Glomerular visceral epithelial cell (primary cell): ENCODE results near the gene RFXANK.
A peak's percentile ranks its signal among the peaks of the same experiment; 100 is the strongest.
"Not testable (repeated sequence)": the region's sequence is repeated elsewhere in the genome, so short reads cannot be mapped to it uniquely, and the experiment has no call there.

Source experiments
- DNase-seq: peaks from one replicate; pipeline ENCODE4 v3.0.0-alpha.2; 2016; ENCODE audit errors: extremely low spot score

RFXANK gene

GRCh38 chr19:19206938-19207337 is 14.9 kb downstream of the RFXANK start:
- no peak for DNase-seq

- DNase-seq = no peak
These were observed 15.8 kb downstream of the RFXANK start for GRCh38 chr19:19207637-19208572.

DNA sequence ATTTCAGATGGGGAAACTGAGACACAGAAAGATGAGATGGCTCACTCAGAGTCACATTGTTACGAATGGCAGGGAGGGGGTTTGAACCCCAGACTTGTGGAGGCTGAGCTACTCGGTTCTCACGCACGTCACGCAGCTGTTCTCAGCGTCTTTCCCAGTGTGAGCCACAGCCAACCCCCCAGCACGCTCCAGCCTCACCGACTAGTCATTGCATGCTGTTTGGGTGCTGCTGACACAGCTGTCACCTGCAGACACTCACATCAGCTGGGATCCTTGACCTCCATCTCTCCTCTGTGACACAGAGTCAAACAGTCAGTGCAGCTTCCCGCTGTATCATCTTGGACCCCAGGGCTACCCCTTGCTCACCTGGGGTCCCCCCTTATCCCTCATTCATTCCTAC is 17.3 kb downstream of the RFXANK start:
- no peak for DNase-seq

DNA sequence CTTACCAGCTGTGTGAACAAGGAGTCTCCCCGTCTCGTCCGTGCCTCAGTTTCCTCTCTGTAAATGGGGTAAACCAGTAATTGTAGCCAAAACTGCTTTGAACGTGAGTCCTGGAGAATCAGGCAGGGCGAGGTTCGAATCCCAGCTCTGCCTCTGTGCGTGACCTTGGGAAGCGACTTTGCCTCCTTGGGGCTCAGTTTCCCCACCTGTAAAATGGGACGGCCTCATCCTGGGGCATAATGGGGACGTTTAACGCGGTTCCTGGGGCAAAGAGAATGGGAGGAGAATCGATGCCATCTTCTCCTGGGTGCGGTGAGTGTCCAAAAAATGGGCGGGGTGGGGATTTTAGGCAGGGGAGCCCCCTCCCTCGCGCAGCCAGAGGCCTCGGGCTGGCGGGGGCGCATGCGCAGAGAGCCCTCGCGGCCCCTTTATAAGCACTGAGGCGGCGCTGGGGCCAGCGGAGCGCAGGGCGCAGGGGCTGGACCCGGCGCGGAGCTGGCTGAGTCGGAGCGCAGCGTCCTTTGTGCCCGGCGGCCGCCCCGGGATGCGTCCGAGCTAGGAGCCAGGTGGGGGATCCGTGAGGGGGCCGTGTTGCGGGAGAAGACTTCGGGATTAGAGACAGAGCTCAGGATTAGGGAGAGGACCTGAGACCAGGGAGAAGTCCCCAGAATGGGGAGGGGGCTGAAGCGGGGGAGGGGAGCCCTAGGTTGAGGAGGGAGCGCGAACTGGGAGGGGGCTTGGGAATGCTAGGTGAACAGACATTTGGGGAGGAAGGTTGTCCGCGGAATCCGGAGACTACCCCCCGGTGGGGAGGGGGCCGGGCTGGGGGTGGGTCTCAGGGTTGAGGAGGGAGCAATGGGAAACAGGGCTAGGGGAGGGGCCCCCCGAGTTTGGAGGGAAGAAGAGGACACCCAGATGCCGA is 19.7 kb downstream of the RFXANK start, which contains the start of gene NCAN:
NCAN (plus strand) TSS at position 460 of the 922 bp plus-strand sequence. CDS start 4,996 bp downstream, outside the sequence.
- DNase-seq = no peak

GRCh38 chr19:19212916-19213315 is 20.9 kb downstream of the RFXANK start:
- DNase-seq = no peak

GRCh38 chr19:19213426-19214158 is 21.5 kb downstream of the RFXANK start:
- no peak for DNase-seq

DNA sequence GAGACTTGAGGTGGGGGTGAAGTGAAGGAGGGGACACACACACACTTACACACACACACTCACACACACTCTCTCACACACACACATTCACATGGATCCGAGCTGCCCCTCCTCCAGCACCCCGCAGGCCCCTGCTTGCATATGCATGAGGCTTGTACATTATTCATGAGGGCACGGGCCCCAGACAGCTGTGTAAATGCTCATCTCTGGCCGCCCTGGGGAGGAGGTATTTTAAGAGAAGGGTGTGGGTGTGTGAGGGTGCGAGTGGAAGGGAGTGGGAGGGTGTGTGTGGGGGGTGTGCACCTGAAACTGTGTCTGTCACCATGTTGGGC is 22.1 kb downstream of the RFXANK start:
- DNase-seq = no peak

- DNase-seq = peak; percentile 33
These were observed 22.8 kb downstream of the RFXANK start for GRCh38 chr19:19214892-19215291.

- DNase-seq = no peak
These were observed 23.7 kb downstream of the RFXANK start for GRCh38 chr19:19215792-19216191.

DNA sequence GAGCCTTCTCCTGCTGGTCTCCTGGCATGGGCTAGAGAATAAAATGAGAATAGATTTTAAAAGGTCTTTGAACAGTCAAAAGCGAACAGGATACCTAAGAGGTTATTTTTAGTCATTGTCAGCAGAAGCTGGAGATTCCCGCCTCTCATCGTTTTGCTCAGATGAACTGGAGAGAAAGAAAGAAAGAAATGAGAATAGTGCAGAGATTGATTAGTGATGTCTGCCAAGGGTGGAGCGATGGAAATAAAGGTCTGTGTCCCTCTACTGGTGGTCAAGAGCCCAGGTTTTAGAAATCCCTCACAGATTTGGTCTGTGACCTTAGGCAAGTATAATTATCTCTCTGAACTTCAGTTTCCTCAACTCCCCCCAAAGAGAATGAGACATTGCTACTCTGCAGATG is 25.0 kb downstream of the RFXANK start:
- peak; percentile 19 for DNase-seq

- no peak for DNase-seq
These were observed 26.9 kb downstream of the RFXANK start for GRCh38 chr19:19218911-19219310.

DNA sequence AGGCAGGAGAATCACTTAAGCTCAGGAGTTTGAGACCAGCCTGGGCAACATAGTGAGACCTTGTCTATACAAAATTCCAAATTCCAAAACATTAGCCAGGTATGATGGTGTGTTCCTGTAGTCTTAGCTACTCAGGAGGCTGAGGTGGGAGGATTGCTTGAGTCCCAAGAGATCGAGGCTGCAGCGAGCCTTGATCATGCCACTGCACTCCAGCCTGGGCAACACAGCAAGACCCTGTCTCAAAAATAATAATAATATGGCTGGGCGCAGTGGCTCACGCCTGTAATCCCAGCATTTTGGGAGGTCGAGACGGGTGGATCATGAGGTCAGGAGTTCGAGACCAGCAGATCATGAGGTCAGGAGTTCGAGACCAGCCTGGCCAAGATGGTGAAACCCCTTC is 28.9 kb downstream of the RFXANK start:
- not testable (repeated sequence) for DNase-seq

GRCh38 chr19:19223060-19223459 is 31.0 kb downstream of the RFXANK start:
- DNase-seq = no peak

DNA sequence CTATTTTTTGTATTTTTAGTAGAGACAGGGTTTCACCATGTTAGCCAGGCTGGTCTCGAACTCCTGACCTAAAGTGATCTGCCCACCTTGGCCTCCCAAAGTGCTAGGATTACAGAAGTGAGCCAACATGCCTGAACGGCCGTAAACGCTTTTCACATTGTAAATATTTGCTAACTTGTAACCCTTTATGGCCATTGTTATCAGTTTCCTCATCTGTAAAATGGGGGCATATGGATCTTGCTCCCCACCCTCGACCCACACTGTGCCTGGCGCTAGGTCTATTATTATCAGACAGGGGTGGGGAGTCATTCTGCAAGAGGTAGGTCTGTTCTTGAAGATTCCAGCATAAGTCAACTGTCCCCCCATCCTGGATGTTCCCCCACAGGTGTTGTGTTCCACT is 31.6 kb downstream of the RFXANK start:
- no peak for DNase-seq

DNA sequence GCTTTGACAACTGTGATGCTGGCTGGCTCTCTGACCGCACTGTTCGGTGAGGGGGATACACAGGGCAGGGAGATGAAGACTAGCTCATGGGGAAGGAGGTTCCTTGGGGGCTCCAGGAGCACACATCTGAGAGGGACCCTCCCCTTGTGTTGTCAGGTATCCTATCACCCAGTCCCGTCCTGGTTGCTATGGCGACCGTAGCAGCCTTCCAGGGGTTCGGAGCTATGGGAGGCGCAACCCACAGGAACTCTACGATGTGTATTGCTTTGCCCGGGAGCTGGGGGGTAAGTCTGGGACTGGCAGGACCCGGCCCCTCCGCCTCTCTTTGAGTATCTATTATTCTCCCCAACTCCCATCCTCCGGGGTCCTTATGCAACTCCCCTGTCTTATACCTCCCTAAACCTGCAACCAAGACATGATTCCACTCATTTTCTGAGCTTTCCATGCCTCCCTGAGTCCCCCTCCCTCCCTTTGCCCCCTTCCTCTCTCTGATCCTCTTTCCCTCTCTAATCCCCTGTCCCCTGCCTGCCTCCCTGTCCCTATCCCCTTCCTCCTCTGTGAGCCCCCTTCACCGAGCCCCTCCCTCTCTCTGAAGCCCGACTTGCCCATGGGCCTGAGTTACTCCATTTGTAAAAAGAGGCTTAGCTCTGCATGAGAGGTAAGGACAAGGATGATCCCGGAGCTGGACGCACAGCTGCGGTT is 32.2 kb downstream of the RFXANK start:
- DNase-seq = no peak

GRCh38 chr19:19224852-19225494 is 32.9 kb downstream of the RFXANK start:
- peak; percentile 62 for DNase-seq

DNA sequence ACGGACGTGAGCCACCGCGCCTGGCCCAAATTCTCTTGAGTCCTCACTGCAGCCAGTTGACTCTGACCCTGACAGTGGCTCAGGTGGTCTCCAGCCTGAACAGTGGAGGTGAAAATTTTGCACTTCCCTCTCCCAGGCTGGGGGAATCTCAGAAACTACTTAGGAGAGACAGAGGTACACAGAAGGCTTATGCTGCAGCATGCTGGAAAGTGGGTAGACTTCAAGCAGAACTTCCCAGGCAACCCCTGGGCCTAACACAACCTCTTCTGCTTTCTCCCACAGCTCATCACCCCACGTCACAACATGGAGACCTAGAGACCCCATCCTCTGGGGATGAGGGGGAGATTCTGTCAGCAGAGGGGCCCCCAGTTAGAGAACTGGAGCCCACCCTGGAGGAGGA is 34.1 kb downstream of the RFXANK start:
- no peak for DNase-seq

DNA sequence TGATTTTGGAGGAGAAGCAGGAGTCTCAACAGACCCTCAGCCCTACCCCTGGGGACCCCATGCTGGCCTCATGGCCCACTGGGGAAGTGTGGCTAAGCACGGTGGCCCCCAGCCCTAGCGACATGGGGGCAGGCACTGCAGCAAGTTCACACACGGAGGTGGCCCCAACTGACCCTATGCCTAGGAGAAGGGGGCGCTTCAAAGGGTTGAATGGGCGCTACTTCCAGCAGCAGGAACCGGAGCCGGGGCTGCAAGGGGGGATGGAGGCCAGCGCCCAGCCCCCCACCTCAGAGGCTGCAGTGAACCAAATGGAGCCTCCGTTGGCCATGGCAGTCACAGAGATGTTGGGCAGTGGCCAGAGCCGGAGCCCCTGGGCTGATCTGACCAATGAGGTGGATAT is 34.6 kb downstream of the RFXANK start:
- no peak for DNase-seq

DNA sequence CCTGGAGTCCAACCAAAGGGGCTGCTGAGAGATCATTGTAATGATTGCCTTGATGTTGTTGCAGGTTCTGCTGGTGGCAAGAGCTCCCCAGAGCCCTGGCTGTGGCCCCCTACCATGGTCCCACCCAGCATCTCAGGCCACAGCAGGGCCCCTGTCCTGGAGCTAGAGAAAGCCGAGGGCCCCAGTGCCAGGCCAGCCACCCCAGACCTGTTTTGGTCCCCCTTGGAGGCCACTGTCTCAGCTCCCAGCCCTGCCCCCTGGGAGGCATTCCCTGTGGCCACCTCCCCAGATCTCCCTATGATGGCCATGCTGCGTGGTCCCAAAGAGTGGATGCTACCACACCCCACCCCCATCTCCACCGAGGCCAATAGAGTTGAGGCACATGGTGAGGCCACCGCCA is 35.2 kb downstream of the RFXANK start:
- DNase-seq = no peak

DNA sequence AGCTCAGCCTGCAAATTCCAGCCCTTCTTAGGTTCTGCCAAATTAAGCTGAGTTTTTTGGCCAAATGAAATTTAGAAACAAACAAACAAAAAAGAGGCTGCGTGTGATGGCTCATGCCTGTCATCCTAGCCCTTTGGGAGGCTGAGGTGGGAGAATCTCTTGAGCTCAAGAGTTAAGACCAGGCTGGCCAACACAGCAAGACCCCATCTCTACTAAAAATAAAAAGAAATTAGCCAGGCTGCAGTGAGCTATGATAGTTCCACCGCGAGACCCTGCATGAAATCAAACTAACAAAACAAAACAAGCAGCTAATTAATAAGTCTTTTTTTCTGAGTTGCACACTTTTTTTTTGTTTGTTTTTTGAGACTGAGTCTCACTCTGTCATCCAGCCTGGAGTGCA is 37.6 kb downstream of the RFXANK start:
- DNase-seq = no peak

GRCh38 chr19:19230999-19231398 is 38.9 kb downstream of the RFXANK start:
- no peak for DNase-seq
